ENCODE data around the gene GRM3. TPM values are rescaled to one million over a fixed set of nuclear protein-coding genes. Genes with fewer than 3 reads are reported as not detected.

GRM3 gene
- total RNA-seq, 3 donors from 2014 or later = not detected

GRCh38 chr7:86837235-86837634 is 193.5 kb downstream of the GRM3 start:
- no peak for TF ChIP-seq CTCF (IDR thresholded peaks at IDR 0.05)
- intact Hi-C loops (cut with DNase I, micrococcal nuclease) = no loop called here
- Histone ChIP-seq H3K4me1 (ENCODE audit: low read depth) (no peaks in the 10 kb centered on the region), H3K4me3 (no peak overlapping the region), H3K36me3 (ENCODE audit: low read depth) (no peaks in the 10 kb centered on the region), H3K9me3 (no peaks in the 10 kb centered on the region)
- DNase-seq = no peak
- no peak for ATAC-seq

GRCh38 chr7:86844608-86845007 is 200.9 kb downstream of the GRM3 start:
- DNase-seq = no peak
- no peaks in the 10 kb centered on the region for H3K36me3 ChIP-seq (ENCODE audit: low read depth)
- no peaks in the 10 kb centered on the region for H3K9me3 ChIP-seq
- H3K4me3 ChIP-seq = no peak overlapping the region
- intact Hi-C loops (cut with DNase I, micrococcal nuclease) = no loop called here
- H3K4me1 ChIP-seq (ENCODE audit: low read depth) = peaks cover 8% of the 10 kb centered on the region
- ATAC-seq = no peak
- no peak for TF ChIP-seq CTCF (IDR thresholded peaks at IDR 0.05)

GRCh38 chr7:86846494-86847190 is 202.9 kb downstream of the GRM3 start:
- H3K4me3 ChIP-seq = no peak overlapping the region
- TF ChIP-seq CTCF (IDR thresholded peaks at IDR 0.05) = no peak
- DNase-seq = peak in 1 of 3 donors; percentile 66
- ATAC-seq = peak; percentile 95
- no peaks in the 10 kb centered on the region for H3K36me3 ChIP-seq (ENCODE audit: low read depth)
- intact Hi-C loops (cut with DNase I, micrococcal nuclease) = no loop called here
- H3K4me1 ChIP-seq (ENCODE audit: low read depth) = peaks cover 8% of the 10 kb centered on the region
- no peaks in the 10 kb centered on the region for H3K9me3 ChIP-seq

GRCh38 chr7:86848226-86848625 is 204.5 kb downstream of the GRM3 start:
- no peak for TF ChIP-seq CTCF (IDR thresholded peaks at IDR 0.05)
- Histone ChIP-seq H3K9me3 (no peaks in the 10 kb centered on the region), H3K4me3 (no peak overlapping the region), H3K36me3 (ENCODE audit: low read depth) (no peaks in the 10 kb centered on the region), H3K4me1 (ENCODE audit: low read depth) (peaks cover 8% of the 10 kb centered on the region)
- intact Hi-C loops (cut with DNase I, micrococcal nuclease) = no loop called here
- DNase-seq (peak in 1 of 3 donors; percentile 49), ATAC-seq (peak; percentile 87)

- Histone ChIP-seq H3K9me3 (no peaks in the 10 kb centered on the region), H3K4me1 (ENCODE audit: low read depth) (peaks cover 8% of the 10 kb centered on the region), H3K4me3 (no peak overlapping the region), H3K36me3 (ENCODE audit: low read depth) (no peaks in the 10 kb centered on the region)
- no peak for TF ChIP-seq CTCF (IDR thresholded peaks at IDR 0.05)
- DNase-seq (no peak), ATAC-seq (no peak)
- intact Hi-C loops (cut with DNase I, micrococcal nuclease) = no loop called here
Observed at GRCh38 chr7:86851566-86851965, 207.9 kb downstream of the GRM3 start.

All from mucosa of descending colon (tissue), 3 donors.